Stimulated activated CD4-positive, alpha-beta T cell treated with anti-CD3 and anti-CD28 coated beads, Interleukin-4, amount 100 ng/mL, for 4 hours (primary cell): Measurements from ENCODE around the gene LGALS12.

Experiments used
- DNase-seq, 2 experiments: peaks; one replicate each; pipeline ENCODE4 v3.0.0-alpha.2; 2020

LGALS12 gene

GRCh38 chr11:63564784-63565350 lies 59.0 kb downstream of the LGALS12 start:
- no peak for DNase-seq
